Mesothelial cell of epicardium (in vitro differentiated cells): ENCODE data around the gene ADGRG7. TPM values are rescaled to one million over a fixed set of nuclear protein-coding genes. Genes with fewer than 3 reads are reported as not detected.

ENCODE experiments used
- DNase-seq, 2 experiments: peaks; one replicate each; pipeline ENCODE4 v3.0.0; 2021; ENCODE audit warnings: low spot score in 2 of 2; ENCODE audit not compliant: unreplicated experiment in 2 of 2
- H3K27ac Mint-ChIP-seq: 2 replicates; pipeline ENCODE4 v1.8.0; 2021; ENCODE audit warnings: mixed read lengths
- H3K27me3 Mint-ChIP-seq: 2 replicates; pipeline ENCODE4 v1.8.0; 2021; ENCODE audit warnings: low read depth, mixed read lengths
- H3K36me3 Mint-ChIP-seq: 2 replicates; pipeline ENCODE4 v1.8.0; 2021; ENCODE audit warnings: mixed read lengths
- H3K4me1 Mint-ChIP-seq: 2 replicates; pipeline ENCODE4 v1.8.0; 2021; ENCODE audit warnings: mixed read lengths
- H3K4me3 Mint-ChIP-seq: 2 replicates; pipeline ENCODE4 v1.8.0; 2021; ENCODE audit warnings: mild to moderate bottlenecking, moderate library complexity, mixed read lengths
- H3K9me3 Mint-ChIP-seq: 2 replicates; pipeline ENCODE4 v1.8.0; 2021; ENCODE audit warnings: mixed read lengths
- CTCF ChIP-seq: fragments of 200-600 bp; sonication (generic); IDR thresholded peaks from one replicate; pipeline ENCODE4 v1.5.0; 2021; ENCODE audit warnings: antibody characterized with exemption; ENCODE audit not compliant: unreplicated experiment
- total RNA-seq: library from RNA; stranded (reverse); gene quantifications from 3 replicates; pipeline ENCODE4 v1.2.1, GENCODE V29; 2021

Gene ADGRG7
- total RNA-seq, 1 donor from 2014 or later = not detected

DNA sequence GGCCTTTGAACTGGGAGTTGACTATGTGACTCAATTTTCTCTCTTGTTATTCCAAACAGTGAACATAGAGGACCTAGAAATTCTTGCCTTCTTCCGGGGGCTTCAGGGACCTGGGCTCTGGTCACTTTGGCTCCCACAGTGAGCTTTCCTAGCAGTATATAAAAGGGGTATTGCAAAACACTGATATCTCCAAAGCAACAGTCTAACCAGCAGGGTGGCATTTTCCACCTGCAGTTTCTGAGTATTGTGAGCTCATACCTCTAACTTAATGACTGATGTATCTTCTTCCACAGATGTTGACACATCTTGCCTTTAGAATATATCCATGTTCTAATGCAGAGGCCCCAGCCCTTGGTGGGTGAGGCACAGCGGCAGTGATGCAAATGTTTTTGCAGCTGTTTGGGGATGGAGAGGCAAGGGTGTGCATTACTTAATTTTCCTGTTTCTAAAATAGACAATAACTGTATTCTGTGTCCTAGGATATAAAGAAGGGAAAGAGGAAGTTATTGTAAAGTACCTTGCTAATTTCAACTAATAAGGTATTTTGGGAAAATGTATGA, 45.7 kb upstream of the ADGRG7 start:
- no peaks in the 10 kb centered on the region for H3K27me3 Mint-ChIP-seq
- no peaks in the 10 kb centered on the region for H3K36me3 Mint-ChIP-seq
- TF ChIP-seq CTCF = no peak
- no peaks in the 10 kb centered on the region for H3K9me3 Mint-ChIP-seq
- H3K4me1 Mint-ChIP-seq = peaks cover 18% of the 10 kb centered on the region
- no peak overlapping the region for H3K27ac Mint-ChIP-seq
- no peak overlapping the region for H3K4me3 Mint-ChIP-seq
- no peak for DNase-seq

GRCh38 chr3:100570811-100571210, 38.6 kb upstream of the ADGRG7 start:
- H3K4me3 Mint-ChIP-seq = no peak overlapping the region
- DNase-seq = no peak

GRCh38 chr3:100574536-100574935, 34.9 kb upstream of the ADGRG7 start:
- Mint-ChIP-seq H3K9me3 (peaks cover 6% of the 10 kb centered on the region), H3K36me3 (peaks cover 19% of the 10 kb centered on the region), H3K4me1 (no peaks in the 10 kb centered on the region), H3K27ac (no peak overlapping the region), H3K4me3 (no peak overlapping the region), H3K27me3 (no peaks in the 10 kb centered on the region)
- no peak for TF ChIP-seq CTCF
- DNase-seq = no peak

More at GRCh38 chr3:100570811-100571210, 38.6 kb upstream of the ADGRG7 start:
- Mint-ChIP-seq H3K36me3 (peaks cover 23% of the 10 kb centered on the region), H3K9me3 (peaks cover 6% of the 10 kb centered on the region), H3K4me1 (no peaks in the 10 kb centered on the region), H3K27ac (no peak overlapping the region), H3K27me3 (no peaks in the 10 kb centered on the region)
- TF ChIP-seq CTCF = no peak

- H3K27me3 Mint-ChIP-seq = no peaks in the 10 kb centered on the region
- H3K4me3 Mint-ChIP-seq = no peak overlapping the region
- H3K4me1 Mint-ChIP-seq = no peaks in the 10 kb centered on the region
- no peak for DNase-seq
- H3K9me3 Mint-ChIP-seq = peaks cover 4% of the 10 kb centered on the region
- TF ChIP-seq CTCF = no peak
- H3K27ac Mint-ChIP-seq = no peak overlapping the region
- H3K36me3 Mint-ChIP-seq = peaks cover 13% of the 10 kb centered on the region
Observed at GRCh38 chr3:100575704-100576103, 33.7 kb upstream of the ADGRG7 start.

DNA sequence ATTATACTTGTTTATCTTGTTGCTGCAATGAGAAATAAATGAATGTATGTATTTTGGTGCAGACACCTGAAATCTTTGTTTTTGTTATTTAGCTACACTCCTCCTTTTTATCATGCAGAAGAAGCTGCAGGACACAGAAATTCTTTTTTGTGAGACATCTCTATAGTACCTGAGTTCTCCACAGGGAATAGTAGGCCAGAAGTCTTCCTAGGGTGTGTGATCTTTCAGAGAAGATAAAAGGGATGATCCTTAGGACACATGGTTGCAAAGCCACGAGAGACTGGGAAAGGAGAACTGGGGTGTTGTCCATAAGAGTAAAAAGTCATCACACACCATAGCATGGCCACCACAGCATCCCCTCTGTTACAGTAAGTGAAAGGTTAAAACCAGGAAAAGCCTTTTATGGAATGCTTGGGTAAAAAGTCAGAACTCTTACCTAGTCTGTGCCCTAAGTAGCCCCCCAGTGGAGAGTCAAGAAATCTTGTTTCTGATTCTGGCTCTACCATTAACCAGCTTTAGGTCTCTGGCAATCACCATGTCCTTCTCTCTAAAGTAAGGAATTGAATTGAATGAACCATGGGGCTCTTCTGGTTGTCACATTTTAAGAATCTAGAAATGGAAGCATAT, 31.9 kb upstream of the ADGRG7 start:
- no peak for DNase-seq
- Mint-ChIP-seq H3K9me3 (no peaks in the 10 kb centered on the region), H3K27ac (no peak overlapping the region), H3K4me1 (peaks cover 2% of the 10 kb centered on the region), H3K4me3 (no peak overlapping the region), H3K27me3 (no peaks in the 10 kb centered on the region), H3K36me3 (peaks cover 5% of the 10 kb centered on the region)
- no peak for TF ChIP-seq CTCF
